ENCODE measurements around the gene WNT6.

DNA sequence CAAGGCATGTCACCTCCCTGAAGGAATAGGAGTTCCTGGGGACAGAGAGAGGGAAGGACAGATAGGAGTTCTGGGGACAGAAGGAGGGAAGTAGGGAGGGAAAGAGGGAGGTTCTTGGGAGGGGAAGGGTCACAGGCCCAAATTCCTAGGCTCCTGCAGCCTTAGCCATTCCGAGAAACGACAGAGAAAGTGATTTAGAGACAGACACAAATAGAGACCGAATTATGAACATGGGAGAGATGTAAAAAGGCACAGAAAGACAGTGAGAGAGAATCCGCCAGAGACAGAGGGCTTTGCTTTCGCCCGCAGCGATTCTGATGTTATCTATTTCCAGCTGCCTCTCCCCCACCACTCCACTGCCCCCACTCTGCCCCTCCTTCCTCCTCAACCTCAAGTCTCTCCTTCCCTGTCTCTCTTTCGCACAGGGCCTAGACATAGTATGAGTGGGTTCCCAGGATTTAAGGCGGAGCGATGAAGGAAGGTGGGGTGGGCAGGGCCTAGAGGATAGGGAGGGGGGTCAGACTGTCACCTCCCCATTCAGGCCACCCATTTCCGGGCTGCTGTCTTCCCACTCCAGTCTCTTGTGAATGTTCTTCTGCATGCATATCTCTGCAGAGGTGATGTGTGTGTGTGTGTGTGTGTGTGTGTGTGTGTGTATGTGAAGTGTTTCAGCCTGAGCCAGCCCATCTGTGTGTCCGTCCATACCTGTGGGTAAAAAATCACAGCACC is 3.3 kb upstream of the WNT6 start:
- TF ChIP-seq, protein P1, sequence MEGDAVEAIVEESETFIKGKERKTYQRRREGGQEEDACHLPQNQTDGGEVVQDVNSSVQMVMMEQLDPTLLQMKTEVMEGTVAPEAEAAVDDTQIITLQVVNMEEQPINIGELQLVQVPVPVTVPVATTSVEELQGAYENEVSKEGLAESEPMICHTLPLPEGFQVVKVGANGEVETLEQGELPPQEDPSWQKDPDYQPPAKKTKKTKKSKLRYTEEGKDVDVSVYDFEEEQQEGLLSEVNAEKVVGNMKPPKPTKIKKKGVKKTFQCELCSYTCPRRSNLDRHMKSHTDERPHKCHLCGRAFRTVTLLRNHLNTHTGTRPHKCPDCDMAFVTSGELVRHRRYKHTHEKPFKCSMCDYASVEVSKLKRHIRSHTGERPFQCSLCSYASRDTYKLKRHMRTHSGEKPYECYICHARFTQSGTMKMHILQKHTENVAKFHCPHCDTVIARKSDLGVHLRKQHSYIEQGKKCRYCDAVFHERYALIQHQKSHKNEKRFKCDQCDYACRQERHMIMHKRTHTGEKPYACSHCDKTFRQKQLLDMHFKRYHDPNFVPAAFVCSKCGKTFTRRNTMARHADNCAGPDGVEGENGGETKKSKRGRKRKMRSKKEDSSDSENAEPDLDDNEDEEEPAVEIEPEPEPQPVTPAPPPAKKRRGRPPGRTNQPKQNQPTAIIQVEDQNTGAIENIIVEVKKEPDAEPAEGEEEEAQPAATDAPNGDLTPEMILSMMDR (IDR thresholded peaks at IDR 0.05): no peak
- TF ChIP-seq POLR2A (IDR thresholded peaks at IDR 0.05) (no peak), POLR2AphosphoS5 (IDR thresholded peaks at IDR 0.05) (no peak)
